Stimulated activated CD4-positive, alpha-beta T cell treated with anti-CD3 and anti-CD28 coated beads, TNF-alpha, amount 100 ng/mL, for 48 hours (primary cell): Measurements from ENCODE around the gene CA7.

ENCODE experiments used
- DNase-seq, 3 donors: peaks; one replicate each; pipeline ENCODE4 v3.0.0-alpha.2; 2020; ENCODE audit warnings: low read depth in 3 of 3

Gene CA7

GRCh38 chr16:66898933-66899309 is 54.7 kb downstream of the CA7 start:
- no peak for DNase-seq

GRCh38 chr16:66899310-66899944 is 55.2 kb downstream of the CA7 start:
- no peak for DNase-seq

GRCh38 chr16:66899945-66900710 is 55.9 kb downstream of the CA7 start:
- no peak for DNase-seq

GRCh38 chr16:66900721-66901441 is 56.7 kb downstream of the CA7 start:
- DNase-seq: no peak

- no peak for DNase-seq
These were observed 57.4 kb downstream of the CA7 start for GRCh38 chr16:66901626-66902025.

GRCh38 chr16:66902648-66903543 is 58.7 kb downstream of the CA7 start:
- DNase-seq: no peak
